ENCODE results near the gene VIT.

Gene VIT

GRCh38 chr2:36696533-36696932 is at the start of gene VIT:
Gene VIT (plus strand): TSS chr2:36696707. CDS start chr2:36716371, 19,664 bp downstream.
- DNase-seq, result no peak

GRCh38 chr2:36650031-36650829 is 46.3 kb upstream of the VIT start:
- DNase-seq, result peak; percentile 2

DNA sequence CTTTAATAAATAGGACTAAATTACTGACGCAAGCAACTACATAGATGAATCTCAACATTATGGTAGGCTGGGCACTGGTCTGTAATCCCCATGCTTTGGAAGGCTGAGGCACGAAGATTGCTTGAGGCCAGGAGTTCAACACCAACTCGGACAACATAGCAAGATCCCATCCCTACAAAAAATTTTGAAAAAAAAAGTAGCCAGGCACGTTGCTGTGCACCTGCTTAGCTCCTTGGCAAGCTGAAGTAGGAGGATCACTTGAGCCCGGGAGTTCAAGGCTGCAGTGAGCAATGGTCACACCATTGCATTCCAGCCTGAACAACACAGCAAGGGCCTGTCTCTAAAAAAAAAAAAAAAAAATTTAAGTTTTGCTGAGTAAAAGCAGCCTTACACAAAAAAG is 43.4 kb upstream of the VIT start:
- no peak for DNase-seq

DNA sequence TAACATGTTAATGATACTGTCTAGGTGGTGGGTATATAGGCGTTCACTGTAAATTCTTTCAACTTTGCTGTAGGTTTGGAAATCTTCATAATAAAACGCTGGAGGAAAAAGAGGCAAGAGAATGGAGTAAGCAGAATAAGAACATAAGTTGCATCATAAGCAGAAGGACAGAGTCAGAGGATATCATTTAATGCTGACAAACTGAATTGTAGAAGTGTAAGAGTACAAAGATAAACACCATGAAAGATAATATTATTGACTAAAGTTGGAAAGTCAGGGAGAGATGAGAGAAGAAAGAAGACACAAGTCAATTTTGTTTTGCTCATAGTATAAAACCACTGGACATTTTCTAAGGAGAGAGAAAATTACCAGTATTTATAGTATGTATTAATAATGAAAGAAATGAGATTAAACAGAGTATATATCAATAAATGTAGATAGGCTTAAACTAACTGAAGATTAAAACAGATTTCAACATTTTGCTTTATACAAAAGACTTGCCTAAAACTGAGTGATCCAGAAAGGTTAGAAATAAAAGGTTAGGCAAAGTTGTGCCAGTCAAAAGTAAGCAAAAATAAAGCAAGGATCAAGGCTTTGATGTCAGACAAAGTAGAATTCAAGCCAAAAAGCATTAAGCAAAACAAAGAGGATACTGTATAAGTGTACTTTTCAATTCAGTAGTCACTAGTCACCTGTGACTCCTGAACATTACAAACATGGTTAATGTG is 42.4 kb upstream of the VIT start:
- DNase-seq, result no peak

- DNase-seq, result no peak
Observed at GRCh38 chr2:36655453-36655852, 41.1 kb upstream of the VIT start.

DNA sequence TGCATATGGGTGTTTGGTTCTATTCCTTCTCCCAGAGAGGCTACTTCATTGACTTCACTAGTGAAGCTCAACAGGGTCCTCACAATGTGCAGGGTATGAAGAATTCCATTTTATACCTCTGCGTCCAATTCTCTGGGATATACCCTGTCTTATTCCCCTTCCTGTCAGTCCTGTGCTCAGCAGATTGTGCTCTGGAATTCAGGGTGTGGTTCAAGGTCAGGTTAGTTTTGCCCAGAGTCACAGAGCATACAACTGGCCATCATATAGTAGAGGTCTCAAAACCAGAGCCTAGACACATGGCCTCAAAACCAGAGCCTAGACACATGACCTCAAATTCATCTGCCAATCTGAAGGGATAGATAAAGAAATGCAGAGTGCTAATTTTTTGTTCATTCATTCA is 38.8 kb upstream of the VIT start:
- no peak for DNase-seq

DNA sequence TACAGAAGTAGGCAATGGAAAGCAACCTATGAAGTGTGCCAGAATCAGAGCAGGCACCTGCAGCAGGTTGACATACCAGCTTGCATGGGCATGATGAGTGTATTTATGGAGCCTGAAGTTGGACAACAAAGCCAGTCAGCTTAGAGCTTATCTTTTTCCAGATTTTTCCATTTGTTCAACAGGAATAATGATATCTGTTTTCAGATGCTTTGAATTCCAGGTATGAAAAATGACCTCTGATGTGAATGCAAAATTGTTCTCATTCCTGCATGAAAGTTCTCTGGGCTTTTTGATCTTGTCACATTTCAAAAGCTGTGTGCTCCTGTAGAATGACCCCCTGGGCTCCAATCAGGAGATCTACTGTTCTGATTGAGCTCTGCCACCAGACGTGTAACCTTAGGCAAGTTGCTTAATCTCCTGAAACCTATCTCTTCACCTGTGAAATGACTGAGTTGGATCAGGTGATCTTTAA is 38.2 kb upstream of the VIT start:
- DNase-seq, result no peak

DNA sequence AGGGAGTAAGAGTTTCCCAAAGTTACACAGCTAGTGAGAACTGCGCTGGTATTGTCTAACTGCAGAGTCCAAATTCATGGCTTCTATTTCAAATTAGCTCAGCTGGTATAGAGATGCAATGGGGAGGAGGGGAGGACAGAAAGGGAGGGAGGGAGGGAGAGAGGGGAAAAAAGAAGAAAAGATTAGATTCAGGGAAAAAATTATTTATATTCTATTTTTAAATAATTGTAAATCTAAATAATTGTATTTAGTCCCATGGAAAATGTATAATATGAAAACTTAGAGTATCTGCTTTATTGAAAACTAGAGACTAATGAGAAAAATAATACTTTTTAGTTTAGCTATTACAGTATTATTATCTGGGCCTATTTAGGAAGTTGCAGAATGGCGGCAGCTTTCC is 37.3 kb upstream of the VIT start:
- DNase-seq, result no peak

DNA sequence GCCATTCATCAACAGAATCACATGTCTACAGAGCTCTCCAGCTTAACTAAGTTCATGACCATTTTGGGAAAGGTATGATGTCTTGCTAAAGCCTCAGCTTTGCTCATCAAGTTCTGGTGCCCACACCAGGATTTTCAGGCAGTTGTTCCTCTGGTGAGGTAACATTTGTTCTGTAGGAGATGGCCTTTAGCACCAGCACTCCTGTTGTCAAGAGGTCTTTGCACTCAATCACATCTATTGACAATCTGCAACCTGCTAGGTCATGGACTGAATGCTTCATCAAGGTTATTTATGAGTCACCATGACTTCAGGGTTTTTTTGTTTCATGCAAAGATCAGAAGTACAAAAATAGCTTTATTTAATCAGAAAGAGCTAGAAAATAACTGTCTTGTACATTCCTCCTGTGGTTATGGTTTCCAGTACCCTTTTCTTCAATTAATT is 36.6 kb upstream of the VIT start:
- DNase-seq, result no peak

GRCh38 chr2:36662638-36663037 is 33.9 kb upstream of the VIT start:
- DNase-seq, result no peak

GRCh38 chr2:36663295-36663694 is 33.2 kb upstream of the VIT start:
- no peak for DNase-seq

DNA sequence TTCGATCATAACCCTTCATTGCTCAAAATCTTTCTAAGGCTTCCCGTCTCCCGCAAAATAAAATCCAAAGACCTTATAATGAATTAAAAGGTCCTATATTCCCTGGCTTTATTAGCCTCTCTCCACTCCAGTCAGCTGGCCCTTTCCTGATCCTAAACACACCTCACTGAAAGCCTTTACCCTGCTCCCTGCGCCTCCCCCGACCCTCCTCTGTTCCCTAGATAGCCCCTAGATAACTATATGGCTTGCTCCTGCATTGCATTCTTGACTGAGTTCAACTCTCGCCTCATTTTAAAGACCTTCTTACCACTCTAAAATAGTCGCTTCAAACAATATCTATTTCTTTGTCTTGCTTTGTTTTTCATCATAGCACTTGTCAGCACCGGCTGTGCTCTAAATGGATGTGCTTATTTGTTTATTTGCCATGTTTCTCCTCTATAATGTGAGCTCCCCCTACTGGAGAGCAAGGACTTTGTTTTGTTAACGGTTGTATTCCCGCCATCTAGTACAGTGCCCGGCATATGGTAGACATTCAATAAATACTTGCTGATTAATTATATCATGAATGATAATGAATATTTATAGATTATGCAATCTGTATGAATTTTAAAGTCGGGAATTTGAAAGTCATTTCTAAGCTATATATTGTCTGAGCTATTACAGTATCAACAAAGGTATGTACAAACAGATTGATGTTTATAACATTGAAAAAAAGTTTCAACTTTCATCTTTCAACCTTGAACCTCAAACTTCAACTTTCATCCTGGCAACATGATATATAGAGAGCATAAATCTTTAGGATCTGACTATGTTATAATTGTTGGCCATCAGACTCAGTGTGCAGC is 32.4 kb upstream of the VIT start:
- DNase-seq, result no peak

- DNase-seq, result no peak
Observed at GRCh38 chr2:36664696-36665076, 31.8 kb upstream of the VIT start.

- DNase-seq, result no peak
Observed at GRCh38 chr2:36667931-36668330, 28.6 kb upstream of the VIT start.

- no peak for DNase-seq
Observed at GRCh38 chr2:36670881-36671595, 25.5 kb upstream of the VIT start.

GRCh38 chr2:36671731-36672130 is 24.8 kb upstream of the VIT start:
- no peak for DNase-seq

DNA sequence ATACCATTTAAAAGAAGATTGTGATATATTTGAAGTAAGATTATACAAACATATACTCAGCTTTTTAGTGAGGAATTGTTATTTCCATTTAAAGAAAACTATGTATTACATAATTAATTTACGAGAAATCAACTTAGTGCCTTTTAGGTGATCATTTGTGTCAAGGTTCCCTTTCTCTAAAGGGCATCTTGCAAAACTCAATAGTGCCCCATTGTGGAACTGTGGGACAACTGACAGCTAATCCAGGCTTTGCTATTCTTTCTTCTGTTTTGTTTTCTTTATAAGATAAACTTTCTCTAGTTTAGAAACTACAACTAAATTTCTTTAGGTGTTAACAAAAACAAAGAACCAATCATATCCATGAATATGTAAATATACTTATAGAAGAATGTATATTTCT is 24.3 kb upstream of the VIT start:
- DNase-seq, result no peak

DNA sequence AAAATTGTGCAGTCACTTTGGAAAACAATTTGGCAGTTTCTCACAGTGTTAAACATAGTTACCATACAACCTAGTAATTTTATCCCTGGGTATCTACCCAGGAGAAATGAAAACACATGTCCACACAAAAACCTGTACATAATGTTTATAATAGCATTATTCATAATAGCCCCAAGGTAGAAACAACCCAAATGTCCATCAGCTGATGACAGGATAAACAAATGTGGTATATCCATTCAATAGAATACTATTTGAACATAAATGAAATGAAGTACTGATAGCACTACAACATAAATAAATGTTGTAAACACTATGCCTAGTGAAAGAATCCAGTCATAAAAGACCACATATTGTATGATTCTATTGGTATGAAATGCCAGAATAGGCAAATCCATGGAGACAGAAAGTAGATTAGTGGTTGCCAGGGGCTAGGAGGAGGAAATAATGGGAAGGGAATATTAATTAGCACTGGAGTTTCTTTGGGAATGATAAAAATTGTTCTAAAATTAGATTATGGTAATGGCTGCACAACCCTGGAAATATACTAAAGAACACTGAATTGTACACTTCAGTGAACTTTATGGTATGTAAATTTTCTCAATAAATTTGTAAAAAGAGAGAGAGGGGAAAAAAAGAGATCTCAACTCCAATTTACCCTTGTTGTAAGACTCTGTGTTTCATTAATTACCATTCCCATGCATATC is 20.8 kb upstream of the VIT start:
- DNase-seq, result no peak

DNA sequence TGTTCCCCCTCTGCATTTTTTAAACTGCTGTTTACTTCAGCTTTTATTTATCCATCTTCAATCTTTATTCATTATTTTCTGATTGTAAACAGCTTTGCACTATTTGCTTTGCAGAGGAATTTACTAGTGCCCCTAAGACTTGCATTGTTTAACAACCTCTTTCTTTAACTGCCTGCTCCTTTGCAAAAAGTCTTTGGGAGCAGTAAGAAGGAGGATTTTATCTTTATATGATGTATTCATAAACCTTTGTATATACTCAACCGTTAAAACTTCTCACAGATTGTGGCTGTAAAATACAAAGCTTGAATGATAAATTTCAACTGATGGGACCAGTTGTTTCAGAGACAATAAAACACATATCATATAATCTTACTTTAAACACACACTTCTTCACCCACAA is 20.1 kb upstream of the VIT start:
- no peak for DNase-seq

DNA sequence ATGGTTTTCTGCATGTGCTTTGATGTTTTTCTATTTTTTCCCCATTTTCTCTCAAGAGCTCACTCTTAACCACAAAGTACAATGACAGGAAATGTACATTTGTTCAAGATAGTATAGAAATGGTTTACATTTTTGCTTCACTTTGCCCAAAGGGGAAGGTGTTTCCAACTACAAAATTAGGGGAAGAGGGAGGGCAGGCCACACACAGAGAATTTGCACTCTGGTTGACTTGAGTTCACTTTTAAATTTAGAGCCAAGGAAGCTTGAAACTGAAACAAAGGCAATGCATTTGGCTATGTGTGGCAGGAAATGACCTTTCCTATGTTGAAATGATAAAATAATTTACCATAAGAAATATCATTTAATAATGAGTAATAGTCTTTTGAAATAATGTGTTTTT is 19.1 kb upstream of the VIT start:
- no peak for DNase-seq

- DNase-seq, result no peak
Observed at GRCh38 chr2:36677996-36678605, 18.4 kb upstream of the VIT start.

GRCh38 chr2:36678856-36679255 is 17.7 kb upstream of the VIT start:
- DNase-seq, result no peak

Data from NK-92 treated with Interleukin-12 subunit alpha and Interleukin-12 subunit beta, amount 100 ng/mL, for 24 hours (cell line).